ENCODE data around the gene C1QTNF1. TPM values are rescaled to one million over a fixed set of nuclear protein-coding genes. Genes with fewer than 3 reads are reported as not detected.
A peak's percentile ranks its signal among the peaks of the same experiment; 100 is the strongest.

The C1QTNF1 gene
- total and polyA plus RNA-seq, 8 donors: 2.9 to 20.3 (median 12.7) TPM

DNA sequence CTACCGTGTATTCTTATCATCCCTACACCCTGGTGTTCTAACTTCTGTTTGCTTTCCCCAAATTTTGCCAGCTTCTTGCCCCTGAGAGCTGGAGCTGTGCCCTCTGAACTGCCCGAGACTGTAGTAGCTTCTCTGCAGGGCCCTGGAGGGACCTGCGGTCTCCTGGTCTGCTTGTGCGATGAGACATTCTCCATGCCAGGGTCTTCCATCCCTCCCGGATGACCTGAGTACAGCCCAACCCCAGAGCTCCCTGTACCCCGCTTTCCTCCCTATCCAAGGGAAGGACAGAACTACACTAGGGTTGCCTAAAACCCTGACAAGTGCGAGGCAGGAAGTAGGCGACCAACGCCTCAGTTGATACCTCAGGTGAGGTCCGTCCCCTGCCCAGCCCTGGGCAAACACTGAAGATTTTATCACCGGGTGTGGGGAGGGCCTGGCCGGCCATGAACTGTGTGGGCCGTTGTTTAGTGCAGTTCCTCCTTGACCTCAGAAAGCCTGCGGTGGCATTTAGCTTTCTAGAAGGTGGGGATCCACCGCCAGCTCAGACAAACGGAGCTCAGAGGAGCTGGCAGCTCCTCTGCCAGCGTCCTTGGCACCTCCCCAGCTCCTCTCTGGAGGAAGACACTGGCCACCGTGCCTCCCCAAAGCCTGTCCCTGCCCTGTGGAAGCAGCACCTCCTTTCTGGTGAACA is 28.1 kb upstream of the C1QTNF1 start:
- H3K9me3 ChIP-seq: no peaks in the 10 kb centered on the region
- intact Hi-C loops (cut with DNase I; ENCODE audit: low total_unique reads): no loop called here
- H3K36me3 ChIP-seq: peaks cover 44 to 100% (median 93%) of the 10 kb centered on the region in 4 donors
- TF ChIP-seq POLR2A (IDR thresholded peaks at IDR 0.05): no peak
- TF ChIP-seq POLR2AphosphoS5 (IDR thresholded peaks at IDR 0.05): peak in 2 of 3 donors; percentile 71 to 87
- H3K4me1 ChIP-seq: peaks cover 55 to 78% (median 69%) of the 10 kb centered on the region in 4 donors
- peak; percentile 79 to 87 for DNase-seq
- no peak overlapping the region for H3K4me3 ChIP-seq
- H3K27ac ChIP-seq: peak overlapping the region; percentile 76 to 89 (median 78)
- WGBS, 5 donors: 32 to 50% (median 37%) methylated on average over 9 to 18 of the region's 18 CpGs
- H3K27me3 ChIP-seq: no peaks in the 10 kb centered on the region

DNA sequence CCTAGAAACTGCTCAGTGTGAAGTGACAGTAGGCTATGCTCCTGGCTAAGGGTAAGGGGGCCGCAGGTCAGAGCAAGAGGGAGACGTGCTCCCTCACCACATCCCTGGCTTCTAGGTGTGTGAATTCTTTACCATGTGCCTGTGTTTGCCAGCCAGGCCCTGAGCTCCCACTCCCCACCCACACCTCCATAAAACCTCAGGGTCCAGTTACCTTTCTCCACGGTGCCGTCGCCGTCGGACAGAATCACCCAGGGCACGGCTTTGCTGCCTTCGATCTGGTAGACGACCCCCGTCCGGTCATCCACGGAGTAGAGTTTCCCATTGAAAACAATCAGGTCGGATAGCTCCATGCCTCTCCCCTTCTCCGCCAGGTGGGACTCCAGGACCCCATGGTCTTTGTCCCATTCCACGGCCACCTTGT is 27.2 kb upstream of the C1QTNF1 start:
- TF ChIP-seq POLR2A (IDR thresholded peaks at IDR 0.05) (no peak), EP300 (IDR thresholded peaks at IDR 0.05) (no peak), POLR2AphosphoS5 (IDR thresholded peaks at IDR 0.05) (no peak)
- TF ChIP-seq, protein P1, sequence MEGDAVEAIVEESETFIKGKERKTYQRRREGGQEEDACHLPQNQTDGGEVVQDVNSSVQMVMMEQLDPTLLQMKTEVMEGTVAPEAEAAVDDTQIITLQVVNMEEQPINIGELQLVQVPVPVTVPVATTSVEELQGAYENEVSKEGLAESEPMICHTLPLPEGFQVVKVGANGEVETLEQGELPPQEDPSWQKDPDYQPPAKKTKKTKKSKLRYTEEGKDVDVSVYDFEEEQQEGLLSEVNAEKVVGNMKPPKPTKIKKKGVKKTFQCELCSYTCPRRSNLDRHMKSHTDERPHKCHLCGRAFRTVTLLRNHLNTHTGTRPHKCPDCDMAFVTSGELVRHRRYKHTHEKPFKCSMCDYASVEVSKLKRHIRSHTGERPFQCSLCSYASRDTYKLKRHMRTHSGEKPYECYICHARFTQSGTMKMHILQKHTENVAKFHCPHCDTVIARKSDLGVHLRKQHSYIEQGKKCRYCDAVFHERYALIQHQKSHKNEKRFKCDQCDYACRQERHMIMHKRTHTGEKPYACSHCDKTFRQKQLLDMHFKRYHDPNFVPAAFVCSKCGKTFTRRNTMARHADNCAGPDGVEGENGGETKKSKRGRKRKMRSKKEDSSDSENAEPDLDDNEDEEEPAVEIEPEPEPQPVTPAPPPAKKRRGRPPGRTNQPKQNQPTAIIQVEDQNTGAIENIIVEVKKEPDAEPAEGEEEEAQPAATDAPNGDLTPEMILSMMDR (IDR thresholded peaks at IDR 0.05): no peak
- WGBS, 5 donors: 50 to 76% (median 59%) methylated on average over 16 of the region's 16 CpGs
- Histone ChIP-seq H3K27me3 (no peaks in the 10 kb centered on the region), H3K27ac (peak overlapping the region; percentile 76 to 89 (median 78)), H3K4me1 (peaks cover 62 to 86% (median 74%) of the 10 kb centered on the region in 4 donors), H3K4me3 (no peak overlapping the region), H3K36me3 (peaks cover 36 to 94% (median 85%) of the 10 kb centered on the region in 4 donors), H3K9me3 (no peaks in the 10 kb centered on the region)
- intact Hi-C loops (cut with DNase I; ENCODE audit: low total_unique reads): no loop called here
- no peak for DNase-seq

DNA sequence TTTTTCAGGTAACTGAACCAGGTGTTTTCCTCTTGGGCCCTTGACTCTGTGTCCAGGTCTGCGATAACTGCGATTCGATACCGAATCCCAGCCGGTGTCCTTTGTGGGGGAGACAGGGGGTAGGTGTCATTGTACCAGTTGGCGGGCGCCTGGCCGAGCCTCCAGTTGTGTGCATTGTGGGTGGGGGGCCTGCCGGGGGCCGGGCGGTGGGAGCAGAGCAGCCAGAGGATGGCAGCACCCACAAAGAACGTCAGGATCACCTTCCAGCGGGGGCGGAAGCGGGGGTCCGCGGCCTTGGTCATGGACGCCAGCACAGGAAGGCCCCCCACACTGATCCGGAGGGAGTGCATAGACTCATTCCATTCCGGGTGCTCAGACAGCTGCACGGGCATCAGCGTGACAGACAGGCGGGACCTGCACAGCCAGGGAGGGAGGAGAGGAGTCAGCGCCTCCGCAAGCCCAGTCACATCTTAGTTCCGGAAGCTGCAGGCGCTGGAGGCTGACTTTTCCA is 26.7 kb upstream of the C1QTNF1 start:
- Histone ChIP-seq H3K36me3 (peaks cover 33 to 89% (median 82%) of the 10 kb centered on the region in 4 donors), H3K9me3 (no peaks in the 10 kb centered on the region), H3K4me1 (peaks cover 64 to 88% (median 76%) of the 10 kb centered on the region in 4 donors), H3K27me3 (no peaks in the 10 kb centered on the region), H3K27ac (peak overlapping the region; percentile 76 to 89 (median 78)), H3K4me3 (no peak overlapping the region)
- TF ChIP-seq EP300 (IDR thresholded peaks at IDR 0.05) (no peak), POLR2AphosphoS5 (IDR thresholded peaks at IDR 0.05) (no peak), POLR2A (IDR thresholded peaks at IDR 0.05) (no peak)
- TF ChIP-seq, protein P1 (IDR thresholded peaks at IDR 0.05): no peak
- no peak for DNase-seq
- intact Hi-C loops (cut with DNase I; ENCODE audit: low total_unique reads): no loop called here
- 73 to 91% (median 79%) methylated on average over 26 to 27 of the region's 27 CpGs for WGBS, 5 donors

DNA sequence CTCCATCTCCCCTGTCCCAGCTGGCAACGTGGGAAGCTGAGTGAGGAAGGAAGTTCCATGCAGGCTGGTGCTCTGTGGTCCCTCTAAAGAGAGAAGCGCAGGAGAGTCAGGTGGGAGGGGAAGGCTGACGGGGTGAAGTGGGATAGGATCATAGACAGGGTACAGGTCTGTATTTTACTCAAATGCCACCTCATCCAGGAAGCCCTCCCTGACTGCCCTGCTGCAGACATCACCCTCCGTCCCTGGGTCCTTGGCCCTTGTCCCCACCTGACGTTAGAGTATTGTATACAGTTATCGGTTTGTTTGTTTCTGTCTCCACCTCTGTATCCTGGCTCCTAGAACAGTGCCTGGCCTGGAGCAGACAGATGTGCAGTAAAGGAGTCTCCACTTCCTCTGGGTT is 26.1 kb upstream of the C1QTNF1 start:
- 36 to 64% (median 45%) methylated on average over 6 of the region's 6 CpGs for WGBS, 5 donors
- no peak for DNase-seq
- TF ChIP-seq POLR2A (IDR thresholded peaks at IDR 0.05): no peak
- intact Hi-C loops (cut with DNase I; ENCODE audit: low total_unique reads): no loop called here
- H3K4me1 ChIP-seq: peaks cover 67 to 88% (median 79%) of the 10 kb centered on the region in 4 donors
- H3K4me3 ChIP-seq: no peak overlapping the region
- H3K27me3 ChIP-seq: no peaks in the 10 kb centered on the region
- H3K36me3 ChIP-seq: peaks cover 32 to 84% (median 79%) of the 10 kb centered on the region in 4 donors
- H3K27ac ChIP-seq: peak overlapping the region; percentile 66 to 83 (median 76)
- no peaks in the 10 kb centered on the region for H3K9me3 ChIP-seq

DNA sequence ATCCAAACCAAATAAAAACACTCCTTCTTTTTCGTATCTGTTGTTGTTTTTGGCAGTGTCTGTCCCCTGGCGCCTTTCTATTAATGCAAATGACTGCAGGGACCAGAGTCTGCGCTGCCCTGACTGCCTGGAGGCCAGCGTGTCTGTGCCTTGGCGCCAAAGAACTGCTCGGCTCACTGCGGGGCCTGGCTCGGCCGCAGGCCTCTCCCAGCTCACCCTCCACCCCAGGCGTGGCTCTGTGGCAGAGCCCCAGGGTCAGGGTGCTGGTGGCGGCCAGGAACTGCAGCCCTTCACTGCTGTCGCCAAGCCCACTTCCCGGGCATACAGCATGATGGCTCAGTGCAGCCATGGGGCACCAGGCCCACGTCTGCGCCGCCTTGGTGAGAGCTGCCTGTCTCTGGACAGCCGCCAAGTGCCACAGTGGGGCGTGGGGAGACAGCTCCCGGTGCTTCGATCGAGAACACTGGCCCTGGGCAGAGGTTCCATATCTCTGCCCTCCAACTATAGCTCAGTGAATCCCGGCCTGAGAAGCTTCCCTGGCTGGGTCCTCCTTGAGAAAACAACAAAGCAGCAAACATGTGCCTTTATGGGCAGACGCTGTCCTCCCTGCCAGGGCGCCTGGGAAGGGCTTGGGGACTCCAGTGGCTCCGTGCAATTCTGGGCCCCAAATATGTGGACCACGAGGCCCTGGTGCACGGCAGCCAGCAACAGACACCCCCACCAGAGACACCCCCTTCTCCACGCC is 25.5 kb upstream of the C1QTNF1 start:
- intact Hi-C loops (cut with DNase I; ENCODE audit: low total_unique reads): no loop called here
- Histone ChIP-seq H3K27me3 (no peaks in the 10 kb centered on the region), H3K4me3 (no peak overlapping the region), H3K36me3 (peaks cover 27 to 84% (median 74%) of the 10 kb centered on the region in 4 donors), H3K27ac (peak overlapping the region; percentile 66 to 83 (median 76)), H3K4me1 (peaks cover 67 to 88% (median 79%) of the 10 kb centered on the region in 4 donors), H3K9me3 (no peaks in the 10 kb centered on the region)
- TF ChIP-seq POLR2AphosphoS5 (IDR thresholded peaks at IDR 0.05) (peak in 1 of 3 donors; percentile 25), EP300 (IDR thresholded peaks at IDR 0.05) (no peak), POLR2A (IDR thresholded peaks at IDR 0.05) (no peak)
- TF ChIP-seq, protein P1 (IDR thresholded peaks at IDR 0.05): peak in 2 of 7 experiments; percentile 10 to 16
- DNase-seq: peak in 1 of 2 donors; percentile 75
- 35 to 67% (median 51%) methylated on average over 18 to 28 of the region's 28 CpGs for WGBS, 5 donors
